Smooth muscle cell (in vitro differentiated cells): ENCODE data around the gene RHOG. TPM values are rescaled to one million over a fixed set of nuclear protein-coding genes. Genes with fewer than 3 reads are reported as not detected.

Experiments
- DNase-seq: peaks from one replicate; lab custom pipeline; 2025; ENCODE audit not compliant: unreplicated experiment; lab: John Stamatoyannopoulos, UW
- H2AFZ ChIP-seq: fragments of 200-600 bp; sonication (generic); 2 replicates; pipeline ENCODE4 v1.6.0; 2016; ENCODE audit warnings: antibody characterized with exemption, low read depth, mild to moderate bottlenecking
- H3F3A ChIP-seq: fragments of 200-600 bp; sonication (generic); 2 replicates; pipeline ENCODE4 v1.6.0; 2017; ENCODE audit warnings: antibody characterized with exemption, low read depth
- H3K27ac ChIP-seq: fragments of 200-600 bp; sonication (generic); 2 replicates; pipeline ENCODE4 v1.5.1; 2016; ENCODE audit warnings: low read depth, mild to moderate bottlenecking
- H3K27me3 ChIP-seq: fragments of 200-600 bp; sonication (generic); 2 replicates; pipeline ENCODE4 v1.6.1; 2016; ENCODE audit warnings: low read depth, mild to moderate bottlenecking
- H3K36me3 ChIP-seq: fragments of 200-600 bp; sonication (generic); 2 replicates; pipeline ENCODE4 v1.5.1; 2016; ENCODE audit warnings: low read depth
- H3K4me1 ChIP-seq: fragments of 200-600 bp; sonication (generic); 2 replicates; pipeline ENCODE4 v1.5.1; 2016; ENCODE audit warnings: low read depth
- H3K4me2 ChIP-seq: fragments of 200-600 bp; sonication (generic); 2 replicates; pipeline ENCODE4 v1.6.0; 2016; ENCODE audit warnings: mild to moderate bottlenecking
- H3K4me3 ChIP-seq: fragments of 200-600 bp; sonication (generic); 2 replicates; pipeline ENCODE4 v1.5.1; 2016; ENCODE audit warnings: mild to moderate bottlenecking
- H3K79me2 ChIP-seq: fragments of 200-600 bp; sonication (generic); 2 replicates; pipeline ENCODE4 v1.6.0; 2016; ENCODE audit warnings: low read depth, mild to moderate bottlenecking
- H3K9ac ChIP-seq: fragments of 200-600 bp; sonication (generic); 2 replicates; pipeline ENCODE4 v1.6.0; 2016; ENCODE audit warnings: low read depth
- H3K9me3 ChIP-seq: fragments of 200-600 bp; sonication (generic); replicated peaks from 2 replicates; pipeline ENCODE4 v1.5.1; 2016; ENCODE audit warnings: low read depth
- H4K20me1 ChIP-seq: fragments of 200-600 bp; sonication (generic); 2 replicates; pipeline ENCODE4 v1.6.0; 2016; ENCODE audit warnings: low read depth
- CTCF ChIP-seq: fragments of 200-600 bp; sonication (generic); IDR thresholded peaks from 2 replicates; pipeline ENCODE4 v1.5.1; 2017; ENCODE audit warnings: borderline replicate concordance, mild to moderate bottlenecking, antibody characterized with exemption; ENCODE audit not compliant: insufficient read depth, poor library complexity, severe bottlenecking
- WGBS: methylation state at CpG from one replicate; pipeline ENCODE4 v1.1.7; 2016; ENCODE audit warnings: low lambda C conversion rate; 5-methylcytosine and 5-hydroxymethylcytosine counted together
- polyA plus RNA-seq: library from polyadenylated mRNA; unstranded; fragments of >200 nt; fragmentation: Nextera tagmentation; extraction: Ambion mirVana; gene quantifications from 2 replicates; pipeline ENCODE4 v1.2.1, GENCODE V29; 2016
- total RNA-seq: library from RNA; depleted of rRNA; stranded (reverse); fragments of >200 nt; gene quantifications from 2 replicates; pipeline ENCODE4 v1.2.3, GENCODE V29; 2014

Gene RHOG
- total and polyA plus RNA-seq, 2 experiments from 2014 or later = 20.2 to 32.7 TPM

- no peaks in the 10 kb centered on the region for H3K4me1 ChIP-seq
- H3K79me2 ChIP-seq = peaks cover 5% of the 10 kb centered on the region
- no peak for TF ChIP-seq CTCF
- no peak for DNase-seq
- H2AFZ ChIP-seq = no peak overlapping the region
- H3K27me3 ChIP-seq = no peaks in the 10 kb centered on the region
- H3K27ac ChIP-seq = no peak overlapping the region
- H3K9ac ChIP-seq = no peak overlapping the region
- no peaks in the 10 kb centered on the region for H3F3A ChIP-seq
- H3K4me3 ChIP-seq = no peak overlapping the region
- no peaks in the 10 kb centered on the region for H3K9me3 ChIP-seq
- no peaks in the 10 kb centered on the region for H3K36me3 ChIP-seq
- WGBS = 94% methylated on average over 1 of the region's 1 CpG
- H4K20me1 ChIP-seq = peaks cover under 1% of the 10 kb centered on the region
- no peak overlapping the region for H3K4me2 ChIP-seq
Observed at GRCh38 chr11:3845246-3845645, 4.5 kb upstream of the RHOG start.

- Histone ChIP-seq H3K79me2 (peaks cover 23% of the 10 kb centered on the region), H3K27me3 (no peaks in the 10 kb centered on the region), H3K4me2 (no peak overlapping the region), H2AFZ (no peak overlapping the region), H3K9me3 (no peaks in the 10 kb centered on the region), H4K20me1 (peaks cover 19% of the 10 kb centered on the region), H3K4me1 (peaks cover 7% of the 10 kb centered on the region), H3K4me3 (no peak overlapping the region), H3K9ac (no peak overlapping the region), H3K36me3 (no peaks in the 10 kb centered on the region), H3F3A (peaks cover 4% of the 10 kb centered on the region), H3K27ac (no peak overlapping the region)
- no peak for TF ChIP-seq CTCF
- WGBS = 80% methylated on average over 3 of the region's 3 CpGs
- no peak for DNase-seq
Observed at GRCh38 chr11:3843326-3843725, 2.6 kb upstream of the RHOG start.

GRCh38 chr11:3841426-3842350 lies 929 bp upstream of the RHOG start:
- peak overlapping the region; percentile 84 for H3K4me2 ChIP-seq
- peak; percentile 95 for DNase-seq
- H3K9ac ChIP-seq = peak overlapping the region; percentile 82
- peak; percentile 75 for TF ChIP-seq CTCF
- no peaks in the 10 kb centered on the region for H3K9me3 ChIP-seq
- H3K27ac ChIP-seq = peak overlapping the region; percentile 56
- peaks cover 36% of the 10 kb centered on the region for H4K20me1 ChIP-seq
- H3K36me3 ChIP-seq = no peaks in the 10 kb centered on the region
- peak overlapping the region; percentile 99 for H3K4me3 ChIP-seq
- H3K27me3 ChIP-seq = no peaks in the 10 kb centered on the region
- WGBS = 32% methylated on average over 33 of the region's 44 CpGs
- peaks cover 4% of the 10 kb centered on the region for H3F3A ChIP-seq
- H3K79me2 ChIP-seq = peaks cover 39% of the 10 kb centered on the region
- peaks cover 11% of the 10 kb centered on the region for H3K4me1 ChIP-seq
- peak overlapping the region; percentile 79 for H2AFZ ChIP-seq
